ENCODE measurements around the gene ARG1. TPM values are rescaled to one million over a fixed set of nuclear protein-coding genes. Genes with fewer than 3 reads are reported as not detected.
"Not testable (repeated sequence)": the region's sequence is repeated elsewhere in the genome, so short reads cannot be mapped to it uniquely, and the experiment has no call there.

The ARG1 gene
- total RNA-seq, 4 donors from 2014 or later: 1.9 to 2.3 TPM; not detected in 2

GRCh38 chr6:131532580-131533039, 40.4 kb upstream of the ARG1 start:
- Histone ChIP-seq H3K36me3 (no peaks in the 10 kb centered on the region), H3K27ac (no peak overlapping the region), H3K4me1 (no peaks in the 10 kb centered on the region), H3K27me3 (no peaks in the 10 kb centered on the region), H3K4me3 (no peak overlapping the region), H3K9me3 (no peaks in the 10 kb centered on the region)
- DNase-seq: no peak
- ATAC-seq: no peak
- in situ Hi-C loops (cut with MboI; ENCODE audit: low sequenced_read_pairs in 4 of 4) (loop anchor here in 2 of 4 donors (10.0 to 25.0 kb wide), 2 partner anchors 645 to 648 kb away; no protein-coding TSS in a partner anchor), intact Hi-C loops (cut with DNase I; ENCODE audit: low total_unique reads) (loop anchor here (5.0 kb wide), 1 partner anchor 645 kb away; no protein-coding TSS in a partner anchor)
- TF ChIP-seq POLR2A (IDR thresholded peaks at IDR 0.05): no peak
- TF ChIP-seq CTCF (IDR thresholded peaks at IDR 0.05 in 4 of 5, conservative IDR thresholded peaks at IDR 0.05 in 1 of 5): no peak

GRCh38 chr6:131538615-131539014, 34.4 kb upstream of the ARG1 start:
- intact Hi-C loops (cut with DNase I; ENCODE audit: low total_unique reads); H3K36me3 ChIP-seq; H3K27me3 ChIP-seq; DNase-seq; ATAC-seq; H3K4me1 ChIP-seq; H3K9me3 ChIP-seq; H3K27ac ChIP-seq; H3K4me3 ChIP-seq: not testable (repeated sequence)
- in situ Hi-C loops (cut with MboI; ENCODE audit: low sequenced_read_pairs in 4 of 4): loop anchor here in 2 of 4 donors (10.0 to 25.0 kb wide), 2 partner anchors 651 to 654 kb away; no protein-coding TSS in a partner anchor

GRCh38 chr6:131545317-131545716, 27.7 kb upstream of the ARG1 start:
- no peaks in the 10 kb centered on the region for H3K4me1 ChIP-seq
- in situ Hi-C loops (cut with MboI; ENCODE audit: low sequenced_read_pairs in 4 of 4): loop anchor here in 1 of 4 donors (25.0 kb wide), 1 partner anchor 658 kb away; no protein-coding TSS in a partner anchor
- intact Hi-C loops (cut with DNase I; ENCODE audit: low total_unique reads): no loop called here
- TF ChIP-seq CTCF (IDR thresholded peaks at IDR 0.05 in 4 of 5, conservative IDR thresholded peaks at IDR 0.05 in 1 of 5) (no peak), POLR2A (IDR thresholded peaks at IDR 0.05) (no peak)
- H3K36me3 ChIP-seq: no peaks in the 10 kb centered on the region
- no peak overlapping the region for H3K27ac ChIP-seq
- no peak overlapping the region for H3K4me3 ChIP-seq
- no peak for DNase-seq
- ATAC-seq: no peak
- no peaks in the 10 kb centered on the region for H3K27me3 ChIP-seq
- H3K9me3 ChIP-seq: no peaks in the 10 kb centered on the region

GRCh38 chr6:131547488-131547887, 25.5 kb upstream of the ARG1 start:
- in situ Hi-C loops (cut with MboI; ENCODE audit: low sequenced_read_pairs in 4 of 4): loop anchor here in 1 of 4 donors (25.0 kb wide), 1 partner anchor 660 kb away; no protein-coding TSS in a partner anchor
- TF ChIP-seq CTCF (IDR thresholded peaks at IDR 0.05 in 4 of 5, conservative IDR thresholded peaks at IDR 0.05 in 1 of 5): no peak
- TF ChIP-seq POLR2A (IDR thresholded peaks at IDR 0.05): no peak

GRCh38 chr6:131548441-131548840, 24.6 kb upstream of the ARG1 start:
- in situ Hi-C loops (cut with MboI; ENCODE audit: low sequenced_read_pairs in 4 of 4) (loop anchor here in 1 of 4 donors (25.0 kb wide), 1 partner anchor 661 kb away; no protein-coding TSS in a partner anchor), intact Hi-C loops (cut with DNase I; ENCODE audit: low total_unique reads) (no loop called here)
- no peaks in the 10 kb centered on the region for H3K27me3 ChIP-seq
- ATAC-seq: no peak
- H3K27ac ChIP-seq: no peak overlapping the region
- no peak for TF ChIP-seq POLR2A (IDR thresholded peaks at IDR 0.05)
- DNase-seq: no peak
- H3K4me3 ChIP-seq: no peak overlapping the region
- no peaks in the 10 kb centered on the region for H3K9me3 ChIP-seq
- no peaks in the 10 kb centered on the region for H3K36me3 ChIP-seq
- no peaks in the 10 kb centered on the region for H3K4me1 ChIP-seq

More at GRCh38 chr6:131547488-131547887, 25.5 kb upstream of the ARG1 start:
- Histone ChIP-seq H3K27ac (no peak overlapping the region), H3K27me3 (no peaks in the 10 kb centered on the region), H3K36me3 (no peaks in the 10 kb centered on the region), H3K4me1 (no peaks in the 10 kb centered on the region), H3K9me3 (no peaks in the 10 kb centered on the region), H3K4me3 (no peak overlapping the region)
- ATAC-seq (no peak), DNase-seq (no peak)
- intact Hi-C loops (cut with DNase I; ENCODE audit: low total_unique reads): no loop called here
